GM13976 (cell line): ENCODE data around the gene SDHB.

Source experiments
- DNase-seq: peaks from one replicate; pipeline ENCODE4 v3.0.0; 2012; ENCODE audit warnings: low spot score
- in situ Hi-C: fragments of 300-500 bp; cut with MboI; formaldehyde crosslinking; loops from one replicate; pipeline ENCODE4 v1.12.0; 2022; ENCODE audit warnings: low sequenced_read_pairs, mixed read lengths, inconsistent platforms; ENCODE audit not compliant: unreplicated experiment
- TF ChIP-seq, protein P1 (sequence below): IDR thresholded peaks from 2 replicates; pipeline ENCODE4 v1.5.1; 2012; ENCODE audit warnings: borderline replicate concordance, mild to moderate bottlenecking; ENCODE audit not compliant: insufficient read depth; ENCODE audit errors: extremely low read depth, missing control alignments, control extremely low read depth

Gene SDHB

DNA sequence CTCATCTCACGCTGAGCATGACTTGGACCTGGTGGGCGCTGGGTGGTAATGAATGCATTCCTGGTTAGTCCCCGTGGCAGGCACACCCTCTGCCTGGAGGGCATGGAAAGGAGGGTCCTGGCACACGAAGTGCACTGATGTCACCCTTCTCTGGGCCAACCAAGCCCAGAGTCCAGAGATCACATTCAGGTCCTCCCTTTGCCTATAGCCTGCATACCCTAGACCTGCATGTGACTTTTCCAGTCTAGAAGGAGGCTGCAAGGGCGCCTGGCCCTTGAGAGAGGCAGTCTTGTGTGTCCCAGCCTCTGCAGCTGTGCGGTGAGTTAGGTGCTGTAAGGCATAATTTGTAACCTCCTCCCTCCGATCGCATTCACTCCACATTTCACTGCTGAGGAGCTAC lies 43.3 kb upstream of the SDHB start:
- TF ChIP-seq, protein P1, sequence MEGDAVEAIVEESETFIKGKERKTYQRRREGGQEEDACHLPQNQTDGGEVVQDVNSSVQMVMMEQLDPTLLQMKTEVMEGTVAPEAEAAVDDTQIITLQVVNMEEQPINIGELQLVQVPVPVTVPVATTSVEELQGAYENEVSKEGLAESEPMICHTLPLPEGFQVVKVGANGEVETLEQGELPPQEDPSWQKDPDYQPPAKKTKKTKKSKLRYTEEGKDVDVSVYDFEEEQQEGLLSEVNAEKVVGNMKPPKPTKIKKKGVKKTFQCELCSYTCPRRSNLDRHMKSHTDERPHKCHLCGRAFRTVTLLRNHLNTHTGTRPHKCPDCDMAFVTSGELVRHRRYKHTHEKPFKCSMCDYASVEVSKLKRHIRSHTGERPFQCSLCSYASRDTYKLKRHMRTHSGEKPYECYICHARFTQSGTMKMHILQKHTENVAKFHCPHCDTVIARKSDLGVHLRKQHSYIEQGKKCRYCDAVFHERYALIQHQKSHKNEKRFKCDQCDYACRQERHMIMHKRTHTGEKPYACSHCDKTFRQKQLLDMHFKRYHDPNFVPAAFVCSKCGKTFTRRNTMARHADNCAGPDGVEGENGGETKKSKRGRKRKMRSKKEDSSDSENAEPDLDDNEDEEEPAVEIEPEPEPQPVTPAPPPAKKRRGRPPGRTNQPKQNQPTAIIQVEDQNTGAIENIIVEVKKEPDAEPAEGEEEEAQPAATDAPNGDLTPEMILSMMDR = no peak
- in situ Hi-C loops = no loop called here
- no peak for DNase-seq

DNA sequence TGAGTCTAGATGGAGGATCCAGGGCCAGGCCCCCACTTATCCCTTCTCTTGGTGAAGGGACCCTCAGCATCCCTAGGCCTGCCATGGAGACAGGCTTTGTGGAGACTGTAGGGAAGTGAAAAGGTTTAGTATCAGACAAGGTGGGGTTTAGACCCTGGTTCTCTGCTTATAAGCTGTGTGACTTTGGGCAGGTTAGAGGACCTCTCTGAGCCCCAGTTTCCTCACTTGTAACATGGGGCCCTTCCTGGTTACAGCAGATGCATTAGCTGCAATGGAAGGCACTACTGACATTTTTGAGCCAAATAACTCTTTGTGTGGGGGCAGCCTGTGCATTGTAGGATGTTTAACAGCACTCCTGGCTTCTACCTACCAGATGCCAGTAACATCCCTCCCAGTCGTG lies 42.8 kb upstream of the SDHB start:
- TF ChIP-seq, protein P1 = no peak
- no peak for DNase-seq
- in situ Hi-C loops = no loop called here

DNA sequence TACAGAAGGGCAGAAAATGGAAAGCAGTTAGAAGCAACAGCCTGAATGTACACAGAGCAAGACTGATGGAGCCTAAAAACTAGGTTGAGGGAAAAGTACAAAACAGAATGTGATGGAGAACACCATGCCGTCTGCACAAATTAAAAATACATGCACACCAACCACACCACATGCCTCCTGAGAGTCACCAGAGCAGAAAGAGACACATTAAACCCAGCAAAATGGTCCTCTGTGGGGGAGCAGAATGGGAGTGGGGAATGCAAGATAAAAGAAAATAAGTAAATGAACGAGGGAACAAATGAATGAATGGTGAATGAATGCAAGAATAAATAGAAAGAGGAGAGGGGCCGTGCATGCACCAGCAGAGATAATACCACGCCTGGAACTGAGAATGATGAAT lies 41.3 kb upstream of the SDHB start:
- in situ Hi-C loops = no loop called here
- DNase-seq = no peak
- TF ChIP-seq, protein P1 = no peak

DNA sequence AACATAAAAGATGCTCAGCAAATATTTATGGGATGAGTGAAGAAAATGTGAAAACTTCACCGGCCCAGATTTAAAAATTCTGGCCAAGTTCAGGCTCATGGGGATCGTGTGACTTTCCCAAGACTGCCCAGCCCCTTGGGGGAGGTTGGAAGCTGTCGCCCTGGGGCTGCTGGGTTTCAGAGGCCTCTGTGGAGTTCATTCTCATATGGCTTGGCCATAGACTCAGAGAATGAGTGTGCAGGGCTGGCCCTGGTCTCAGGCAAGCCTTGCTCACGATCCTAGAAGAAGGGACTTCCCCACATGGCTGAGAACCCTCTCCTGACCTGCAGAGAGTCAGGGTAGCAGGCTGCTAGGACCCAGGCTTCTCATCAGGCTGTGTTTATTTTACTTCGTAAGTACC lies 40.8 kb upstream of the SDHB start:
- peak; percentile 56 for DNase-seq
- in situ Hi-C loops = no loop called here
- TF ChIP-seq, protein P1 = no peak

DNA sequence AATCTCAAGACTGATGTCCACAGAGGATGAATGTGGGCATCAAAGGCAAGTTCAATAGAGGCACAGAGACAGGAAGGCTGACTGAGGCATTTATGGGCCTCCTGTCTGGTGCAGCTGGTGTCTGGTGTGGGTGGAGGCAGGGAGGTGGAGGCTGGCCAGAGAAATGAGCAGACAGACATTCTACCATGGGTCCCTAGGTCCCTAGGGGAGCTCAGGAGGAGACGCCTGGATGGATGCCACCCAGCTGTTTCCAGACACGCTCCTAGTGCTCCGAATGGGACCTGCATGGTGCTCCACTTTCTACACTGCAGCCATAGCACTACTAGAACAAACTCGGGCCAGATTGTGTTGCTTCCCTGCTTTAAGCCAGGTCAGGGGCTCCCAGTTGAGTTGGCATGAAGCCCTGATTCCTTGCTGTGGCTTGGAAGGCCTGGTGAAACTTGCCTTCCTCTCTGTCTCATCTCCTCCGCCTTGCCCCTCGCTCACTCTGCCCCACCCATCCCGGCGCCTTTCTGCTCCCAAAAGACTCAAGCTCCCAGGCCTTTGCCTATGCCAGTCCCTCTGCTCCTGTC lies 40.1 kb upstream of the SDHB start:
- in situ Hi-C loops = no loop called here
- TF ChIP-seq, protein P1 = no peak
- DNase-seq = no peak

DNA sequence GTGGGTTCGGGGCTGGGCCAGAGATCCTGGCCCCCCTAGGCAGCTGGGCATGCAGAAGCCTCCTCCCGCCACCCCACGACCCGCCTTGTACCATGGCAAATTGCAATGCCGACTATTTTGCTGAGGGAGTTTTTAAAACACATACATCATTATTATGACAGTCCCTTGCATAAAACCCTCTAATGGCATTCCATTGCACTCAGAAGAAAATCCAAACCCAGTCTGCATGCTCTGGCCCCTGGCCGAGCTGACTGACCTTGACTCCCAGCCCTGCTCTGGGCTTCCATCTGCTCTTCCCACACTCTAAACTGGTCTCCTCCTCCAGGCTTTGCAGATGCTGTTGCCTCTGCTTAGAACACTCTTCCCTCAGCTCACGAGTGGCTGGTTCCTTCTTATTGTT lies 37.4 kb upstream of the SDHB start:
- TF ChIP-seq, protein P1 = no peak
- in situ Hi-C loops = no loop called here

More for the DNA sequence above, 37.4 kb upstream of the SDHB start:
- no peak for DNase-seq
